ENCODE results near the gene MRPL53.
"Not testable (repeated sequence)": the region's sequence is repeated elsewhere in the genome, so short reads cannot be mapped to it uniquely, and the experiment has no call there.

Gene MRPL53

GRCh38 chr2:74488643-74489481, 16.4 kb upstream of the MRPL53 start:
- Histone ChIP-seq H3K4me3 (ENCODE audit: insufficient read depth, low read length, poor library complexity, severe bottlenecking) (no peak overlapping the region), H3K9me3 (ENCODE audit: insufficient read depth, low read length) (no peaks in the 10 kb centered on the region), H3K36me3 (ENCODE audit: low read length) (no peaks in the 10 kb centered on the region), H3F3A (ENCODE audit: insufficient read depth) (no peaks in the 10 kb centered on the region), H3K4me2 (ENCODE audit: low read depth, low read length, poor library complexity, severe bottlenecking) (no peak overlapping the region), H3K9me2 (replicated peaks; ENCODE audit: insufficient read depth, low read length) (no peaks in the 10 kb centered on the region), H3K27ac (ENCODE audit: low read depth, low read length) (no peak overlapping the region), H3K27me3 (ENCODE audit: low read length) (no peaks in the 10 kb centered on the region), H2AFZ (ENCODE audit: low read depth, low read length, severe bottlenecking) (no peak overlapping the region), H4K20me1 (ENCODE audit: low read depth, low read length) (no peaks in the 10 kb centered on the region), H3K9ac (ENCODE audit: low read length) (no peak overlapping the region), H3K79me2 (ENCODE audit: insufficient read depth, low read length) (peaks cover 4% of the 10 kb centered on the region)
- TF ChIP-seq EZH2phosphoT487 (conservative IDR thresholded peaks at IDR 0.05; ENCODE audit: low read length) (no peak), CTCF (IDR thresholded peaks at IDR 0.05; ENCODE audit: insufficient read depth, low read length, poor library complexity, severe bottlenecking) (no peak)

GRCh38 chr2:74486141-74486540, 13.7 kb upstream of the MRPL53 start:
- no peak overlapping the region for H3K27ac ChIP-seq (ENCODE audit: low read depth, low read length)
- no peak overlapping the region for H2AFZ ChIP-seq (ENCODE audit: low read depth, low read length, severe bottlenecking)
- H3K79me2 ChIP-seq (ENCODE audit: insufficient read depth, low read length), result peaks cover 26% of the 10 kb centered on the region
- H3K27me3 ChIP-seq (ENCODE audit: low read length), result no peaks in the 10 kb centered on the region
- no peaks in the 10 kb centered on the region for H3K9me2 ChIP-seq (replicated peaks; ENCODE audit: insufficient read depth, low read length)
- H3K4me3 ChIP-seq (ENCODE audit: insufficient read depth, low read length, poor library complexity, severe bottlenecking), result no peak overlapping the region
- H4K20me1 ChIP-seq (ENCODE audit: low read depth, low read length), result no peaks in the 10 kb centered on the region
- no peak for TF ChIP-seq CTCF (IDR thresholded peaks at IDR 0.05; ENCODE audit: insufficient read depth, low read length, poor library complexity, severe bottlenecking)
- TF ChIP-seq EZH2phosphoT487 (conservative IDR thresholded peaks at IDR 0.05; ENCODE audit: low read length), result no peak
- H3K9me3 ChIP-seq (ENCODE audit: insufficient read depth, low read length), result no peaks in the 10 kb centered on the region
- H3K4me2 ChIP-seq (ENCODE audit: low read depth, low read length, poor library complexity, severe bottlenecking), result no peak overlapping the region
- H3K9ac ChIP-seq (ENCODE audit: low read length), result no peak overlapping the region
- H3F3A ChIP-seq (ENCODE audit: insufficient read depth), result no peaks in the 10 kb centered on the region
- no peaks in the 10 kb centered on the region for H3K36me3 ChIP-seq (ENCODE audit: low read length)

- H3K9me2 ChIP-seq (replicated peaks; ENCODE audit: insufficient read depth, low read length); H3K9me3 ChIP-seq (ENCODE audit: insufficient read depth, low read length); H3F3A ChIP-seq (ENCODE audit: insufficient read depth); H3K36me3 ChIP-seq (ENCODE audit: low read length); H3K27me3 ChIP-seq (ENCODE audit: low read length); H4K20me1 ChIP-seq (ENCODE audit: low read depth, low read length): not testable (repeated sequence)
- peak overlapping the region; percentile 89 for H3K4me2 ChIP-seq (ENCODE audit: low read depth, low read length, poor library complexity, severe bottlenecking)
- H3K79me2 ChIP-seq (ENCODE audit: insufficient read depth, low read length), result peaks cover 26% of the 10 kb centered on the region
- H3K9ac ChIP-seq (ENCODE audit: low read length), result peak overlapping the region; percentile 84
- H3K4me3 ChIP-seq (ENCODE audit: insufficient read depth, low read length, poor library complexity, severe bottlenecking), result peak overlapping the region; percentile 96
- peak overlapping the region; percentile 80; the same call in 1 of the 2 replicates for H3K27ac ChIP-seq (ENCODE audit: low read depth, low read length)
- H2AFZ ChIP-seq (ENCODE audit: low read depth, low read length, severe bottlenecking), result peak overlapping the region; percentile 84
These were observed 11.2 kb upstream of the MRPL53 start for GRCh38 chr2:74483675-74484164.

Measured in SU-DHL-6 (cell line).